Measurements from ENCODE around the gene KCNAB2.

DNA sequence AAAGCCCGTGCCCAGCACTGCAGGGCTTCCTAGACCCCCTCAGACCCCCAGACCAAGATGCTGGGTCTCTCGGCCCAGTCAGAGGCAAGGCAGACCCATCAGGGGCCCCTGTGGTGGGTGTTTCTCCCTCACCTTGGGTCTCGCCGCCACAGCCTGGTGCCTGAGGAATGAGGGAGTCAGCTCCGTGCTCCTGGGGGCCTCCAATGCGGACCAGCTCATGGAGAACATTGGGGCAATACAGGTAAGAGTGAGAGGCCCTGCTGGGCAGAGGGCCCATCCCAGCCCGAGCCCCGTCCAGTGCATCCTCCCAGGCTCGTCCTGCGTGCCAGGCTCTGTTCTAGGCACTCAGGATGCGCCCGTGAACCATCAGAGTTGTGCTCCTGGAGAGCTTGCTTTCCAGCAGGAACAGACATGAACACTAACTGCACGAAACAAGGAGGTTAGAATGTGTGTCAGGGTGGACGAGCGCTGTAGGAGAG is 51.5 kb downstream of the KCNAB2 start:
- TF ChIP-seq, protein P1, sequence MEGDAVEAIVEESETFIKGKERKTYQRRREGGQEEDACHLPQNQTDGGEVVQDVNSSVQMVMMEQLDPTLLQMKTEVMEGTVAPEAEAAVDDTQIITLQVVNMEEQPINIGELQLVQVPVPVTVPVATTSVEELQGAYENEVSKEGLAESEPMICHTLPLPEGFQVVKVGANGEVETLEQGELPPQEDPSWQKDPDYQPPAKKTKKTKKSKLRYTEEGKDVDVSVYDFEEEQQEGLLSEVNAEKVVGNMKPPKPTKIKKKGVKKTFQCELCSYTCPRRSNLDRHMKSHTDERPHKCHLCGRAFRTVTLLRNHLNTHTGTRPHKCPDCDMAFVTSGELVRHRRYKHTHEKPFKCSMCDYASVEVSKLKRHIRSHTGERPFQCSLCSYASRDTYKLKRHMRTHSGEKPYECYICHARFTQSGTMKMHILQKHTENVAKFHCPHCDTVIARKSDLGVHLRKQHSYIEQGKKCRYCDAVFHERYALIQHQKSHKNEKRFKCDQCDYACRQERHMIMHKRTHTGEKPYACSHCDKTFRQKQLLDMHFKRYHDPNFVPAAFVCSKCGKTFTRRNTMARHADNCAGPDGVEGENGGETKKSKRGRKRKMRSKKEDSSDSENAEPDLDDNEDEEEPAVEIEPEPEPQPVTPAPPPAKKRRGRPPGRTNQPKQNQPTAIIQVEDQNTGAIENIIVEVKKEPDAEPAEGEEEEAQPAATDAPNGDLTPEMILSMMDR (IDR thresholded peaks at IDR 0.05; ENCODE audit: poor library complexity) = no peak
- TF ChIP-seq EZH2 (IDR thresholded peaks at IDR 0.05; ENCODE audit: borderline replicate concordance) = no peak

Measured in hepatocyte (in vitro differentiated cells).